ENCODE data around the gene MUTYH.
"Not testable (repeated sequence)": the region's sequence is repeated elsewhere in the genome, so short reads cannot be mapped to it uniquely, and the experiment has no call there.

Gene MUTYH

GRCh38 chr1:45300669-45300997 lies 39.6 kb downstream of the MUTYH start:
- peaks cover 8% of the 10 kb centered on the region for H3K4me1 ChIP-seq (ENCODE audit: control insufficient read depth, insufficient read depth, low read length, unreplicated experiment)
- H3K27me3 ChIP-seq (ENCODE audit: insufficient read depth, low read length): no peaks in the 10 kb centered on the region
- H3K36me3 ChIP-seq (ENCODE audit: insufficient read depth, low read length): no peaks in the 10 kb centered on the region
- H3K79me2 ChIP-seq (ENCODE audit: control insufficient read depth, insufficient read depth, low read length, unreplicated experiment): no peaks in the 10 kb centered on the region
- H3K27ac ChIP-seq (ENCODE audit: low read depth, low read length): no peak overlapping the region
- H3K4me3 ChIP-seq (ENCODE audit: low read depth, low read length): no peak overlapping the region
- no peak overlapping the region for H2AFZ ChIP-seq (ENCODE audit: low read length, unreplicated experiment)

GRCh38 chr1:45299981-45300668 lies 40.1 kb downstream of the MUTYH start:
- H3K27me3 ChIP-seq (ENCODE audit: insufficient read depth, low read length): no peaks in the 10 kb centered on the region
- H3K4me1 ChIP-seq (ENCODE audit: control insufficient read depth, insufficient read depth, low read length, unreplicated experiment): peaks cover 8% of the 10 kb centered on the region
- no peak overlapping the region for H2AFZ ChIP-seq (ENCODE audit: low read length, unreplicated experiment)
- H3K36me3 ChIP-seq (ENCODE audit: insufficient read depth, low read length): no peaks in the 10 kb centered on the region
- no peak overlapping the region for H3K4me3 ChIP-seq (ENCODE audit: low read depth, low read length)
- H3K79me2 ChIP-seq (ENCODE audit: control insufficient read depth, insufficient read depth, low read length, unreplicated experiment): no peaks in the 10 kb centered on the region
- H3K27ac ChIP-seq (ENCODE audit: low read depth, low read length): no peak overlapping the region

DNA sequence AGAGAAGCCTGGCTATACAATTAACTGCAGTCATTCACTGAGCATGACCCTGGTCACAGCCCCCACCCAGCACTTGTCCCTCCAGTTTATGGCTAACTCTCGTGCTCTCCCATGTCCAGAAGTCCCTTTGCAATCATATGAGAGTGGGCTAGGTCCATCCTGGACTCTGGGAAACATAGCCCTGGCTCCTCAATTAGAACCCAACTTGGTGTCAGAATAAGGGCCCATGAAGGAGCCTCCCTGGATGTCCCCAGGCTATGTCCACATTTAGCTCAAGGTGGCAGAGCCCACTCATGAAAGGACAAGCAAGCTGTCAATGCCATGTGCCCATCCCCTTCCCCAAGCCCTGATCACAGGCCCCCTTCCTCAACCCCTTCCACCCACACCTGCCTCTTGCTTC lies 40.9 kb downstream of the MUTYH start:
- no peaks in the 10 kb centered on the region for H3K27me3 ChIP-seq (ENCODE audit: insufficient read depth, low read length)
- H3K27ac ChIP-seq (ENCODE audit: low read depth, low read length): no peak overlapping the region
- H3K4me1 ChIP-seq (ENCODE audit: control insufficient read depth, insufficient read depth, low read length, unreplicated experiment): peaks cover 1% of the 10 kb centered on the region
- H3K36me3 ChIP-seq (ENCODE audit: insufficient read depth, low read length): no peaks in the 10 kb centered on the region
- H2AFZ ChIP-seq (ENCODE audit: low read length, unreplicated experiment): no peak overlapping the region
- no peaks in the 10 kb centered on the region for H3K79me2 ChIP-seq (ENCODE audit: control insufficient read depth, insufficient read depth, low read length, unreplicated experiment)
- no peak overlapping the region for H3K4me3 ChIP-seq (ENCODE audit: low read depth, low read length)

DNA sequence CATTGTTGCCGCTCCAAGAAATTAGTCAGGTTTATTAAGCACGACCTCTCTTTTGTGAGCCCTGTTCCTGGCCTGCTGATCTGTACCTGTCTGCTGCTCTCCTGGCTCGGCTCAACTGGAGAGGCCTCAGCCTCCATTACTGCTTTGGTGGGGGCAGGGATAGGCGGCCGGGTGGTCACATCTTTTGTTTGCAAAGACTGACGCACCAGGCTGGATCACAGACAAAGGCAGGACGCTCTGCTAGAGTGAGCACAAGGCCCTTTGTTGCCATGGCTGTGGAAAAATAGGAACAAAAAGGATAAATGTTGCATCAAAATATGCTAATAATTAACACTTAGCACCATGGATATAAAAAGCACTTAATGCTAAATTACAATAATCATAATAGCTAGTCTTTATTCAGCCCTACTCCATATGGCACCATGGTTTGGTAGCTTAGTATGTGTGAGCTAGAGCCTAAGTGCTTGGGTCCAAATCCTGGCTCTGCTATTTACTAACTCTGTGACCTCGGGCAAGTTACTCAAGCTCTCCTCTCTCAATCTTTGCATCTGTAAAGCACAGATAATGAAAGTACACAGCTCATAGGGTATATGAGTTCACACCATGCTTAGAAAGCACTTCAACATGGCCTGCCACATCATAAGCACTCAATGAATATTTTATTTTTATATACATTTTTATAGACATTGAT lies 42.4 kb downstream of the MUTYH start:
- Histone ChIP-seq H3K36me3 (ENCODE audit: insufficient read depth, low read length) (no peaks in the 10 kb centered on the region), H3K4me1 (ENCODE audit: control insufficient read depth, insufficient read depth, low read length, unreplicated experiment) (no peaks in the 10 kb centered on the region), H3K27ac (ENCODE audit: low read depth, low read length) (no peak overlapping the region), H2AFZ (ENCODE audit: low read length, unreplicated experiment) (no peak overlapping the region), H3K27me3 (ENCODE audit: insufficient read depth, low read length) (no peaks in the 10 kb centered on the region), H3K79me2 (ENCODE audit: control insufficient read depth, insufficient read depth, low read length, unreplicated experiment) (no peaks in the 10 kb centered on the region), H3K4me3 (ENCODE audit: low read depth, low read length) (no peak overlapping the region)

DNA sequence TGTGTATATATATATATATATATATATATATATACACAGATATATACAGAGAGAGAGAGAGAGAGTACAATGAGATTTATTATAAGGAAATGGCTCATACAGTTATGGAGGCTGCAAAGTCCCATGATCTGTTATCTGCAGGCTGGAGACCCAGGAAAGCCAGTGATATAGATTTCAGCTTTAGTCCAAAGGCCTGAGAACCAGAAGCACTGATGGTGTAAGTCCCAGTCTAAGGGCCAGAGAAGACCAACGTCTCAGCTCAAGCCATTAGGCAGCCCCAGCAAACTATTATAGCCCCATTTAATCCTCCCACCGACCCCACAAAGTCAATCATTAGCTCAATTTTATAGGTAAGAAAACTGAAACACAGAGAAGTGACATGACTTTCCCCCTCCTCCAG lies 48.5 kb downstream of the MUTYH start:
- no peak overlapping the region for H3K4me3 ChIP-seq (ENCODE audit: low read depth, low read length)
- H3K36me3 ChIP-seq (ENCODE audit: insufficient read depth, low read length): no peaks in the 10 kb centered on the region
- no peaks in the 10 kb centered on the region for H3K4me1 ChIP-seq (ENCODE audit: control insufficient read depth, insufficient read depth, low read length, unreplicated experiment)
- H3K79me2 ChIP-seq (ENCODE audit: control insufficient read depth, insufficient read depth, low read length, unreplicated experiment): no peaks in the 10 kb centered on the region
- H3K27me3 ChIP-seq (ENCODE audit: insufficient read depth, low read length): no peaks in the 10 kb centered on the region
- no peak overlapping the region for H3K27ac ChIP-seq (ENCODE audit: low read depth, low read length)
- no peak overlapping the region for H2AFZ ChIP-seq (ENCODE audit: low read length, unreplicated experiment)

GRCh38 chr1:45291002-45291401 lies 49.2 kb downstream of the MUTYH start:
- not testable (repeated sequence) for H3K36me3 ChIP-seq (ENCODE audit: insufficient read depth, low read length); H3K27ac ChIP-seq (ENCODE audit: low read depth, low read length); H3K27me3 ChIP-seq (ENCODE audit: insufficient read depth, low read length); H3K79me2 ChIP-seq (ENCODE audit: control insufficient read depth, insufficient read depth, low read length, unreplicated experiment); H3K4me1 ChIP-seq (ENCODE audit: control insufficient read depth, insufficient read depth, low read length, unreplicated experiment); H3K4me3 ChIP-seq (ENCODE audit: low read depth, low read length); H2AFZ ChIP-seq (ENCODE audit: low read length, unreplicated experiment)

GRCh38 chr1:45286521-45286920 lies 53.7 kb downstream of the MUTYH start:
- H3K79me2 ChIP-seq (ENCODE audit: control insufficient read depth, insufficient read depth, low read length, unreplicated experiment); H2AFZ ChIP-seq (ENCODE audit: low read length, unreplicated experiment); H3K4me3 ChIP-seq (ENCODE audit: low read depth, low read length); H3K36me3 ChIP-seq (ENCODE audit: insufficient read depth, low read length); H3K27ac ChIP-seq (ENCODE audit: low read depth, low read length); H3K27me3 ChIP-seq (ENCODE audit: insufficient read depth, low read length); H3K4me1 ChIP-seq (ENCODE audit: control insufficient read depth, insufficient read depth, low read length, unreplicated experiment): not testable (repeated sequence)

DNA sequence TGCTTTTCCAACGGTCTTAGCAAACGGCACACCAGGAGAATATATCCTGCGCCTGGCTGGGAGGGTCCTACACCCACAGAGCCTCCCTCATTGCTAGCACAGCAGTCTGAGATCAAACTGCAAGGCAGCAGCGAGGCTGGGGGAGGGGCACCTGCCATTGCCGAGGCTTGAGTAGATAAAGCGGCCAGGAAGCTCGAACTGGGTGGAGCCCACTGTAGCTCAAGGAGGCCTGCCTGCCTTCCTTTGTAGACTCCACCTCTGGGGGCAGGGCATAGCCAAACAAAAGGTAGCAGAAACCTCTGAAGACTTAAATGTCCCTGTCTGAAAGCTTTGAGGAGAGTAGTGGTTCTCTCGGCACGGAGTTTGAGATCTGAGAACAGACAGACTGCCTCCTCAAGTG lies 55.4 kb downstream of the MUTYH start:
- not testable (repeated sequence) for H3K27me3 ChIP-seq (ENCODE audit: insufficient read depth, low read length); H3K36me3 ChIP-seq (ENCODE audit: insufficient read depth, low read length); H3K4me1 ChIP-seq (ENCODE audit: control insufficient read depth, insufficient read depth, low read length, unreplicated experiment); H3K79me2 ChIP-seq (ENCODE audit: control insufficient read depth, insufficient read depth, low read length, unreplicated experiment); H3K27ac ChIP-seq (ENCODE audit: low read depth, low read length); H2AFZ ChIP-seq (ENCODE audit: low read length, unreplicated experiment); H3K4me3 ChIP-seq (ENCODE audit: low read depth, low read length)

DNA sequence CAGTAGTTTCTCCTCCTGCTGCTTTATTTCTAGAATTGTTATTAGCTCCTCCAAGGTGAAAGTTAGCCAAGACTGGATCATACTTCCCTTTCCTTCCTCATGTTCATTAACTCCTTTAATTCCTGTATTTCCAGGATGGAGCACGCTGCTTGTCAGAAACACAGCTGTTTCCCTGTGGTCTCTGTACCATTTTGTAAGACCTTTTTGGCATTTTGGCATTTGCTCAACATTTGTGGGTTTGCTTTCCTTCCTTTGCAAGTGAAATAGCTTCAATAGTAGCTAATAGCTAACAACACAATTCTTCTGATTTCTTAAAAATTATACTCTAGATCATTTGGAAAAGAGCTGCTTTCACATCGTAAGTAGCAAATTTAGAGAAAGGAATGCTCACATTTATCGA lies 57.9 kb downstream of the MUTYH start:
- Histone ChIP-seq H3K27ac (ENCODE audit: low read depth, low read length) (no peak overlapping the region), H3K4me1 (ENCODE audit: control insufficient read depth, insufficient read depth, low read length, unreplicated experiment) (no peaks in the 10 kb centered on the region), H2AFZ (ENCODE audit: low read length, unreplicated experiment) (no peak overlapping the region), H3K4me3 (ENCODE audit: low read depth, low read length) (no peak overlapping the region), H3K27me3 (ENCODE audit: insufficient read depth, low read length) (no peaks in the 10 kb centered on the region), H3K79me2 (ENCODE audit: control insufficient read depth, insufficient read depth, low read length, unreplicated experiment) (no peaks in the 10 kb centered on the region), H3K36me3 (ENCODE audit: insufficient read depth, low read length) (0 out of 2 replicates have a peak, but pooled peaks cover 4% of the 10 kb centered on the region)
